Measurements from ENCODE around the gene GPR108. TPM values are rescaled to one million over a fixed set of nuclear protein-coding genes. Genes with fewer than 3 reads are reported as not detected.
"Not testable (repeated sequence)": the region's sequence is repeated elsewhere in the genome, so short reads cannot be mapped to it uniquely, and the experiment has no call there.

Gene GPR108
- total RNA-seq, 1 donor from 2014 or later: 38.3 TPM

- no peaks in the 10 kb centered on the region for H3K9me3 Mint-ChIP-seq
- Histone ChIP-seq H3K36me3 (no peaks in the 10 kb centered on the region), H3K9ac (no peak overlapping the region), H3K4me2 (peak overlapping the region; percentile 89), H3K27me3 (peaks cover 22% of the 10 kb centered on the region), H2AFZ (replicated peaks) (peak overlapping the region; percentile 68), H3F3A (ENCODE audit: low read depth) (peaks cover 21% of the 10 kb centered on the region), H3K9me3 (ENCODE audit: low read depth) (no peaks in the 10 kb centered on the region), H3K79me2 (ENCODE audit: low read depth) (no peaks in the 10 kb centered on the region), H3K4me3 (peak overlapping the region; percentile 54), H3K27ac (no peak overlapping the region), H4K20me1 (ENCODE audit: low read depth) (no peaks in the 10 kb centered on the region), H3K4me1 (no peaks in the 10 kb centered on the region)
- DNase-seq (ENCODE audit: low spot score): peak; percentile 34
- H3K27me3 Mint-ChIP-seq (ENCODE audit: insufficient read depth, low read depth): peaks cover 37% of the 10 kb centered on the region
- H3K4me1 Mint-ChIP-seq: peaks cover 6% of the 10 kb centered on the region
- no peak overlapping the region for H3K27ac Mint-ChIP-seq
- no peak for TF ChIP-seq CTCF (IDR thresholded peaks at IDR 0.05)
- no peak for TF ChIP-seq EZH2 (IDR thresholded peaks at IDR 0.05)
- TF ChIP-seq EZH2phosphoT487 (IDR thresholded peaks at IDR 0.05): no peak
- no peaks in the 10 kb centered on the region for H3K36me3 Mint-ChIP-seq
- peak overlapping the region; percentile 3 for H3K4me3 Mint-ChIP-seq
These were observed 29.6 kb upstream of the GPR108 start for GRCh38 chr19:6767081-6767356.

- Histone ChIP-seq H2AFZ (replicated peaks) (peak overlapping the region; percentile 68), H3K4me1 (no peaks in the 10 kb centered on the region), H4K20me1 (ENCODE audit: low read depth) (no peaks in the 10 kb centered on the region), H3K36me3 (no peaks in the 10 kb centered on the region), H3K79me2 (ENCODE audit: low read depth) (no peaks in the 10 kb centered on the region), H3K27me3 (peaks cover 22% of the 10 kb centered on the region), H3F3A (ENCODE audit: low read depth) (peaks cover 21% of the 10 kb centered on the region), H3K4me3 (peak overlapping the region; percentile 54), H3K4me2 (peak overlapping the region; percentile 89), H3K9ac (no peak overlapping the region), H3K9me3 (ENCODE audit: low read depth) (no peaks in the 10 kb centered on the region), H3K27ac (no peak overlapping the region)
- H3K27ac Mint-ChIP-seq: no peak overlapping the region
- H3K27me3 Mint-ChIP-seq (ENCODE audit: insufficient read depth, low read depth): peaks cover 37% of the 10 kb centered on the region
- H3K4me1 Mint-ChIP-seq: peaks cover 6% of the 10 kb centered on the region
- DNase-seq (ENCODE audit: low spot score): no peak
- no peaks in the 10 kb centered on the region for H3K9me3 Mint-ChIP-seq
- H3K36me3 Mint-ChIP-seq: no peaks in the 10 kb centered on the region
- TF ChIP-seq CTCF (IDR thresholded peaks at IDR 0.05): no peak
- TF ChIP-seq EZH2phosphoT487 (IDR thresholded peaks at IDR 0.05): no peak
- TF ChIP-seq EZH2 (IDR thresholded peaks at IDR 0.05): no peak
- peak overlapping the region; percentile 29 for H3K4me3 Mint-ChIP-seq
These were observed 29.1 kb upstream of the GPR108 start for GRCh38 chr19:6766357-6767080.

GRCh38 chr19:6765738-6766356 is 28.5 kb upstream of the GPR108 start:
- Histone ChIP-seq H3K4me3 (no peak overlapping the region), H3K4me1 (no peaks in the 10 kb centered on the region), H3K9me3 (ENCODE audit: low read depth) (no peaks in the 10 kb centered on the region), H3K9ac (no peak overlapping the region), H4K20me1 (ENCODE audit: low read depth) (no peaks in the 10 kb centered on the region), H3K4me2 (no peak overlapping the region), H3F3A (ENCODE audit: low read depth) (peaks cover 21% of the 10 kb centered on the region), H3K36me3 (no peaks in the 10 kb centered on the region), H3K27ac (no peak overlapping the region), H3K79me2 (ENCODE audit: low read depth) (no peaks in the 10 kb centered on the region), H3K27me3 (peaks cover 22% of the 10 kb centered on the region), H2AFZ (replicated peaks) (no peak overlapping the region)
- TF ChIP-seq EZH2 (IDR thresholded peaks at IDR 0.05): no peak
- H3K27ac Mint-ChIP-seq: no peak overlapping the region
- H3K4me1 Mint-ChIP-seq: peaks cover 6% of the 10 kb centered on the region
- H3K4me3 Mint-ChIP-seq: peak overlapping the region; percentile 29
- DNase-seq (ENCODE audit: low spot score): no peak
- no peaks in the 10 kb centered on the region for H3K9me3 Mint-ChIP-seq
- peaks cover 35% of the 10 kb centered on the region for H3K27me3 Mint-ChIP-seq (ENCODE audit: insufficient read depth, low read depth)
- H3K36me3 Mint-ChIP-seq: no peaks in the 10 kb centered on the region

GRCh38 chr19:6762253-6762797 is 24.9 kb upstream of the GPR108 start:
- not testable (repeated sequence) for H3F3A ChIP-seq (ENCODE audit: low read depth); H2AFZ ChIP-seq (replicated peaks); H3K4me1 ChIP-seq; H4K20me1 ChIP-seq (ENCODE audit: low read depth); H3K4me3 ChIP-seq; H3K4me3 Mint-ChIP-seq; H3K27ac Mint-ChIP-seq; H3K36me3 Mint-ChIP-seq; H3K9ac ChIP-seq; H3K9me3 ChIP-seq (ENCODE audit: low read depth); H3K79me2 ChIP-seq (ENCODE audit: low read depth); H3K4me1 Mint-ChIP-seq; H3K9me3 Mint-ChIP-seq; H3K27ac ChIP-seq; H3K36me3 ChIP-seq; DNase-seq (ENCODE audit: low spot score); H3K4me2 ChIP-seq
- peaks cover 19% of the 10 kb centered on the region for H3K27me3 Mint-ChIP-seq (ENCODE audit: insufficient read depth, low read depth)
- peaks cover 22% of the 10 kb centered on the region for H3K27me3 ChIP-seq
